OCI-LY7 (cell line): ENCODE measurements around the gene CDC42. TPM values are rescaled to one million over a fixed set of nuclear protein-coding genes. Genes with fewer than 3 reads are reported as not detected.

Source experiments
- BruUV-seq: library from RNA; stranded (reverse); fragments of 400-500 nt; replicated peaks from 2 replicates; lab custom pipeline; 2021; lab: Mats Ljungman, UMichigan
- CTCF ChIA-PET: fragments of 300-600 bp; sonication (Branson Sonifier 250); formaldehyde crosslinking; loops from one replicate; lab custom pipeline; 2022; ENCODE audit warnings: antibody characterized with exemption; ENCODE audit not compliant: unreplicated experiment; lab: Charles Lee
- POLR2A ChIA-PET: fragments of 300-600 bp; sonication (Branson Sonifier 250); formaldehyde crosslinking; loops from one replicate; lab custom pipeline; 2022; ENCODE audit warnings: antibody characterized with exemption; lab: Charles Lee
- DNase-seq: peaks from one replicate; pipeline ENCODE4 v3.0.0-alpha.2; 2015; ENCODE audit warnings: low spot score
- H2AFZ ChIP-seq: fragments of 200-600 bp; sonication (generic), shearing (Covaris generic); 2 replicates; pipeline ENCODE4 v1.6.1; 2014; ENCODE audit warnings: mild to moderate bottlenecking, antibody characterized with exemption, low read length, moderate library complexity
- H3K27ac ChIP-seq: fragments of 200-600 bp; sonication (generic); 2 replicates; pipeline ENCODE4 v1.5.1; 2014; ENCODE audit warnings: mixed run types, low read depth, mild to moderate bottlenecking, moderate library complexity, low read length, inconsistent platforms; ENCODE audit not compliant: poor library complexity, severe bottlenecking
- H3K36me3 ChIP-seq: fragments of 200-600 bp; sonication (generic); 2 replicates; pipeline ENCODE4 v1.6.1; 2014; ENCODE audit warnings: mild to moderate bottlenecking, antibody characterized with exemption, low read length, moderate library complexity, mixed read lengths; ENCODE audit not compliant: insufficient read depth
- H3K4me1 ChIP-seq: fragments of 200-600 bp; sonication (generic); 2 replicates; pipeline ENCODE4 v1.5.1; 2014; ENCODE audit warnings: mild to moderate bottlenecking, low read length; ENCODE audit not compliant: insufficient read depth, poor library complexity, severe bottlenecking
- H3K4me2 ChIP-seq: fragments of 200-600 bp; sonication (generic); 2 replicates; pipeline ENCODE4 v1.6.1; 2014; ENCODE audit warnings: mild to moderate bottlenecking, low read length
- H3K4me3 ChIP-seq: fragments of 200-600 bp; sonication (generic); 2 replicates; pipeline ENCODE4 v1.5.1; 2014; ENCODE audit warnings: mild to moderate bottlenecking, low read depth, low read length; ENCODE audit not compliant: poor library complexity, severe bottlenecking
- H3K79me2 ChIP-seq: fragments of 200-600 bp; sonication (generic); 2 replicates; pipeline ENCODE4 v1.6.1; 2016; ENCODE audit warnings: low read depth, mild to moderate bottlenecking, low read length, moderate library complexity, mixed read lengths; ENCODE audit not compliant: insufficient read depth
- H3K9me2 ChIP-seq: fragments of 200-600 bp; sonication (generic); 2 replicates; pipeline ENCODE4 v1.6.1; 2016; ENCODE audit warnings: mild to moderate bottlenecking, low read length, mixed read lengths; ENCODE audit not compliant: insufficient read depth
- H3K9me3 ChIP-seq: fragments of 200-600 bp; sonication (generic); 2 replicates; pipeline ENCODE4 v1.6.1; 2014; ENCODE audit warnings: mild to moderate bottlenecking, mixed run types, low read length, mixed read lengths
- H4K20me1 ChIP-seq: fragments of 200-600 bp; sonication (generic); 2 replicates; pipeline ENCODE4 v1.6.1; 2014; ENCODE audit warnings: mild to moderate bottlenecking, antibody characterized with exemption, low read length, moderate library complexity, mixed read lengths; ENCODE audit not compliant: insufficient read depth
- CTCF ChIP-seq: fragments of 200-600 bp; sonication (generic); conservative IDR thresholded peaks from 2 replicates; pipeline ENCODE4 v1.5.1; 2014; ENCODE audit warnings: mild to moderate bottlenecking, antibody characterized with exemption, low read length, moderate library complexity, mixed read lengths
- EZH2phosphoT487 ChIP-seq: fragments of 200-600 bp; sonication (generic); IDR thresholded peaks from 2 replicates; pipeline ENCODE4 v1.6.1; 2018; ENCODE audit warnings: low read depth, borderline replicate concordance, mild to moderate bottlenecking, mixed run types, antibody characterized with exemption, low read length, moderate library complexity, mixed read lengths
- intact Hi-C: fragments of 100-400 bp; cut with micrococcal nuclease; formaldehyde crosslinking; loops from one replicate; pipeline ENCODE4 v1.10.0; 2022; ENCODE audit not compliant: unreplicated experiment
- total RNA-seq, 2 experiments: library from RNA; depleted of rRNA in 1 of 2; stranded (reverse); fragments of >200 nt in 1 of 2; shearing (Covaris generic) in 1 of 2; gene quantifications; 2 replicates each; pipeline ENCODE4 v1.2.3, GENCODE V29; 2014 to 2022

Gene CDC42
- total RNA-seq, 2 experiments from 2014 or later, result 109 to 157 TPM

- no peaks in the 10 kb centered on the region for H3K9me2 ChIP-seq
- no peak overlapping the region for H3K4me3 ChIP-seq
- CTCF ChIA-PET, result no interaction called here
- H4K20me1 ChIP-seq, result no peaks in the 10 kb centered on the region
- H3K36me3 ChIP-seq, result 0 out of 2 replicates have a peak, but pooled peaks cover 12% of the 10 kb centered on the region
- intact Hi-C loops, result no loop called here
- no peaks in the 10 kb centered on the region for H3K79me2 ChIP-seq
- POLR2A ChIA-PET, result no interaction called here
- H2AFZ ChIP-seq, result no peak overlapping the region
- TF ChIP-seq CTCF (no peak), EZH2phosphoT487 (no peak)
- peaks cover under 1% of the 10 kb centered on the region for H3K4me1 ChIP-seq
- no peak overlapping the region for H3K27ac ChIP-seq
- BruUV-seq, result no TSS peak
- no peak overlapping the region for H3K4me2 ChIP-seq
- no peaks in the 10 kb centered on the region for H3K9me3 ChIP-seq
- no peak for DNase-seq
These were observed 60.0 kb downstream of the CDC42 start for GRCh38 chr1:22112554-22112953.

- Histone ChIP-seq H3K27ac (no peak overlapping the region), H3K4me3 (no peak overlapping the region), H4K20me1 (no peaks in the 10 kb centered on the region), H3K79me2 (no peaks in the 10 kb centered on the region), H3K4me1 (peaks cover 19% of the 10 kb centered on the region), H3K36me3 (peaks cover 15% of the 10 kb centered on the region; the same call in 1 of the 2 replicates), H3K4me2 (no peak overlapping the region), H2AFZ (no peak overlapping the region), H3K9me3 (no peaks in the 10 kb centered on the region), H3K9me2 (no peaks in the 10 kb centered on the region)
- BruUV-seq, result no TSS peak
- POLR2A ChIA-PET, result no interaction called here
- TF ChIP-seq CTCF (no peak), EZH2phosphoT487 (no peak)
- DNase-seq, result no peak
- CTCF ChIA-PET, result no interaction called here
- intact Hi-C loops, result no loop called here
These were observed 61.8 kb downstream of the CDC42 start for GRCh38 chr1:22114083-22115012.

- H3K4me3 ChIP-seq, result no peak overlapping the region
- no peaks in the 10 kb centered on the region for H3K9me3 ChIP-seq
- no peak for DNase-seq
- no peaks in the 10 kb centered on the region for H3K79me2 ChIP-seq
- H3K27ac ChIP-seq, result no peak overlapping the region
- H4K20me1 ChIP-seq, result no peaks in the 10 kb centered on the region
- no peak overlapping the region for H3K4me2 ChIP-seq
- CTCF ChIA-PET, result no interaction called here
- TF ChIP-seq EZH2phosphoT487 (no peak), CTCF (no peak)
- POLR2A ChIA-PET, result no interaction called here
- H3K36me3 ChIP-seq, result peaks cover 15% of the 10 kb centered on the region; the same call in 1 of the 2 replicates
- intact Hi-C loops, result no loop called here
- H3K9me2 ChIP-seq, result no peaks in the 10 kb centered on the region
- H3K4me1 ChIP-seq, result peaks cover 19% of the 10 kb centered on the region
- BruUV-seq, result no TSS peak
- no peak overlapping the region for H2AFZ ChIP-seq
These were observed 62.8 kb downstream of the CDC42 start for GRCh38 chr1:22115286-22115685.
